HEK293 (cell line): ENCODE results near the gene SETD9.

Source experiments
- BCL11B ChIP-seq: fragments of 450-650 bp; formaldehyde crosslinking; IDR thresholded peaks from 2 replicates; pipeline ENCODE4 v1.5.1; 2016; ENCODE audit warnings: low read depth, missing biosample characterization, missing genetic modification characterization
- ZBTB7A ChIP-seq: fragments of 450-650 bp; formaldehyde crosslinking; IDR thresholded peaks from 2 replicates; pipeline ENCODE4 v1.5.1; 2016; ENCODE audit warnings: low read depth, missing biosample characterization, missing genetic modification characterization
- ZFP37 ChIP-seq: fragments of 450-650 bp; formaldehyde crosslinking; IDR thresholded peaks from 2 replicates; pipeline ENCODE4 v1.5.1; 2016; ENCODE audit warnings: missing biosample characterization, missing genetic modification characterization
- ZNF561 ChIP-seq: fragments of 450-650 bp; IDR thresholded peaks from 2 replicates; pipeline ENCODE4 v1.5.1; 2018; ENCODE audit warnings: missing biosample characterization, missing genetic modification characterization, borderline replicate concordance
- ZNF776 ChIP-seq: fragments of 450-650 bp; formaldehyde crosslinking; IDR thresholded peaks from 2 replicates; pipeline ENCODE4 v1.5.0; 2017; ENCODE audit warnings: missing biosample characterization, missing genetic modification characterization, borderline replicate concordance
- TF ChIP-seq, protein P1 (sequence below): fragments of 450-650 bp; formaldehyde crosslinking; IDR thresholded peaks from 2 replicates; pipeline ENCODE4 v1.5.1; 2016; ENCODE audit warnings: missing biosample characterization, missing genetic modification characterization
- TF ChIP-seq, protein P2 (sequence below): fragments of 450-650 bp; formaldehyde crosslinking; IDR thresholded peaks from 2 replicates; pipeline ENCODE4 v1.5.1; 2016; ENCODE audit warnings: missing biosample characterization, missing genetic modification characterization
- TF ChIP-seq, protein P3 (sequence below): fragments of 450-650 bp; formaldehyde crosslinking; IDR thresholded peaks from 2 replicates; pipeline ENCODE4 v1.5.1; 2016; ENCODE audit warnings: missing biosample characterization, missing genetic modification characterization, low read depth
- TF ChIP-seq, protein P4 (sequence below): fragments of 450-650 bp; formaldehyde crosslinking; IDR thresholded peaks from 2 replicates; pipeline ENCODE4 v1.5.1; 2016; ENCODE audit warnings: missing biosample characterization, missing genetic modification characterization
- TF ChIP-seq, protein P5 (sequence below): fragments of 450-650 bp; formaldehyde crosslinking; IDR thresholded peaks from 2 replicates; pipeline ENCODE4 v1.5.1; 2016; ENCODE audit warnings: missing biosample characterization, missing genetic modification characterization

DNA sequence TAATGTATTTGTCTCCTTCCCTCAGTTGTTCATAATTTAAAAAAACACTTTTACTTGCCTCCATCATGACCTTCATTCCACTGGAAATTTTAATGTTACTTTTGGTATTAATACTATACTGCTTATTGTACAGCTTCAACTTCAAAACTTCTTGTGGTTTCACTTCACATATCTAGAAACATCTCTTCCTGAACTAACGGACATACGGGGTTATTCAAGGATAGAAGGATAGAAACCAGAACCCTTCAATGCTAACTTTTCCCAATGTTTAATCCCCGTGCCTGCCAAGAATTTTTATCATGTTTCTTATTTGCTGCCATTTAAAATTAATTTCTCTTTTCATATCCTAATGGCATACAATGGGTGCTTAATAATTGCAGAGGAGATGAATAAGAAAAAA lies 36.3 kb upstream of the SETD9 start:
- TF ChIP-seq, protein P1, sequence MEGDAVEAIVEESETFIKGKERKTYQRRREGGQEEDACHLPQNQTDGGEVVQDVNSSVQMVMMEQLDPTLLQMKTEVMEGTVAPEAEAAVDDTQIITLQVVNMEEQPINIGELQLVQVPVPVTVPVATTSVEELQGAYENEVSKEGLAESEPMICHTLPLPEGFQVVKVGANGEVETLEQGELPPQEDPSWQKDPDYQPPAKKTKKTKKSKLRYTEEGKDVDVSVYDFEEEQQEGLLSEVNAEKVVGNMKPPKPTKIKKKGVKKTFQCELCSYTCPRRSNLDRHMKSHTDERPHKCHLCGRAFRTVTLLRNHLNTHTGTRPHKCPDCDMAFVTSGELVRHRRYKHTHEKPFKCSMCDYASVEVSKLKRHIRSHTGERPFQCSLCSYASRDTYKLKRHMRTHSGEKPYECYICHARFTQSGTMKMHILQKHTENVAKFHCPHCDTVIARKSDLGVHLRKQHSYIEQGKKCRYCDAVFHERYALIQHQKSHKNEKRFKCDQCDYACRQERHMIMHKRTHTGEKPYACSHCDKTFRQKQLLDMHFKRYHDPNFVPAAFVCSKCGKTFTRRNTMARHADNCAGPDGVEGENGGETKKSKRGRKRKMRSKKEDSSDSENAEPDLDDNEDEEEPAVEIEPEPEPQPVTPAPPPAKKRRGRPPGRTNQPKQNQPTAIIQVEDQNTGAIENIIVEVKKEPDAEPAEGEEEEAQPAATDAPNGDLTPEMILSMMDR (tag by site-specific recombination) = no peak
- TF ChIP-seq, protein P2, sequence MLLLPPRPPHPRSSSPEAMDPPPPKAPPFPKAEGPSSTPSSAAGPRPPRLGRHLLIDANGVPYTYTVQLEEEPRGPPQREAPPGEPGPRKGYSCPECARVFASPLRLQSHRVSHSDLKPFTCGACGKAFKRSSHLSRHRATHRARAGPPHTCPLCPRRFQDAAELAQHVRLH = no peak
- TF ChIP-seq, protein P3, sequence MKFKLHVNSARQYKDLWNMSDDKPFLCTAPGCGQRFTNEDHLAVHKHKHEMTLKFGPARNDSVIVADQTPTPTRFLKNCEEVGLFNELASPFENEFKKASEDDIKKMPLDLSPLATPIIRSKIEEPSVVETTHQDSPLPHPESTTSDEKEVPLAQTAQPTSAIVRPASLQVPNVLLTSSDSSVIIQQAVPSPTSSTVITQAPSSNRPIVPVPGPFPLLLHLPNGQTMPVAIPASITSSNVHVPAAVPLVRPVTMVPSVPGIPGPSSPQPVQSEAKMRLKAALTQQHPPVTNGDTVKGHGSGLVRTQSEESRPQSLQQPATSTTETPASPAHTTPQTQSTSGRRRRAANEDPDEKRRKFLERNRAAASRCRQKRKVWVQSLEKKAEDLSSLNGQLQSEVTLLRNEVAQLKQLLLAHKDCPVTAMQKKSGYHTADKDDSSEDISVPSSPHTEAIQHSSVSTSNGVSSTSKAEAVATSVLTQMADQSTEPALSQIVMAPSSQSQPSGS (tag by site-specific recombination) = no peak
- TF ChIP-seq ZNF561 (tag by site-specific recombination) (no peak), ZNF776 (no peak), ZFP37 (tag by site-specific recombination) (no peak), BCL11B (no peak), ZBTB7A (no peak)
- TF ChIP-seq, protein P4, sequence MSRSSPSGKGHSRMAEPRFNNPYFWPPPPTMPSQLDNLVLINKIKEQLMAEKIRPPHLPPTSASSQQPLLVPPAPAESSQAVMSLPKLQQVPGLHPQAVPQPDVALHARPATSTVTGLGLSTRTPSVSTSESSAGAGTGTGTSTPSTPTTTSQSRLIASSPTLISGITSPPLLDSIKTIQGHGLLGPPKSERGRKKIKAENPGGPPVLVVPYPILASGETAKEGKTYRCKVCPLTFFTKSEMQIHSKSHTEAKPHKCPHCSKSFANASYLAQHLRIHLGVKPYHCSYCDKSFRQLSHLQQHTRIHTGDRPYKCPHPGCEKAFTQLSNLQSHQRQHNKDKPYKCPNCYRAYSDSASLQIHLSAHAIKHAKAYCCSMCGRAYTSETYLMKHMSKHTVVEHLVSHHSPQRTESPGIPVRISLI (tag by site-specific recombination) = no peak
- TF ChIP-seq, protein P5, sequence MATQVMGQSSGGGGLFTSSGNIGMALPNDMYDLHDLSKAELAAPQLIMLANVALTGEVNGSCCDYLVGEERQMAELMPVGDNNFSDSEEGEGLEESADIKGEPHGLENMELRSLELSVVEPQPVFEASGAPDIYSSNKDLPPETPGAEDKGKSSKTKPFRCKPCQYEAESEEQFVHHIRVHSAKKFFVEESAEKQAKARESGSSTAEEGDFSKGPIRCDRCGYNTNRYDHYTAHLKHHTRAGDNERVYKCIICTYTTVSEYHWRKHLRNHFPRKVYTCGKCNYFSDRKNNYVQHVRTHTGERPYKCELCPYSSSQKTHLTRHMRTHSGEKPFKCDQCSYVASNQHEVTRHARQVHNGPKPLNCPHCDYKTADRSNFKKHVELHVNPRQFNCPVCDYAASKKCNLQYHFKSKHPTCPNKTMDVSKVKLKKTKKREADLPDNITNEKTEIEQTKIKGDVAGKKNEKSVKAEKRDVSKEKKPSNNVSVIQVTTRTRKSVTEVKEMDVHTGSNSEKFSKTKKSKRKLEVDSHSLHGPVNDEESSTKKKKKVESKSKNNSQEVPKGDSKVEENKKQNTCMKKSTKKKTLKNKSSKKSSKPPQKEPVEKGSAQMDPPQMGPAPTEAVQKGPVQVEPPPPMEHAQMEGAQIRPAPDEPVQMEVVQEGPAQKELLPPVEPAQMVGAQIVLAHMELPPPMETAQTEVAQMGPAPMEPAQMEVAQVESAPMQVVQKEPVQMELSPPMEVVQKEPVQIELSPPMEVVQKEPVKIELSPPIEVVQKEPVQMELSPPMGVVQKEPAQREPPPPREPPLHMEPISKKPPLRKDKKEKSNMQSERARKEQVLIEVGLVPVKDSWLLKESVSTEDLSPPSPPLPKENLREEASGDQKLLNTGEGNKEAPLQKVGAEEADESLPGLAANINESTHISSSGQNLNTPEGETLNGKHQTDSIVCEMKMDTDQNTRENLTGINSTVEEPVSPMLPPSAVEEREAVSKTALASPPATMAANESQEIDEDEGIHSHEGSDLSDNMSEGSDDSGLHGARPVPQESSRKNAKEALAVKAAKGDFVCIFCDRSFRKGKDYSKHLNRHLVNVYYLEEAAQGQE = no peak
